NCI-H774 (cell line): ENCODE results near the gene TM4SF5.

Experiments
- DNase-seq: peaks from one replicate; lab custom pipeline; 2025; lab: John Stamatoyannopoulos, UW

Gene TM4SF5

GRCh38 chr17:4771519-4772234, at the start of gene TM4SF5:
TM4SF5 (plus strand) TSS chr17:4771886; CDS start chr17:4771923, 37 bp downstream.
- DNase-seq, result no peak

- no peak for DNase-seq
Observed at GRCh38 chr17:4722678-4723240, 48.9 kb upstream of the TM4SF5 start.

- DNase-seq, result no peak
Observed at GRCh38 chr17:4724650-4725049, 47.0 kb upstream of the TM4SF5 start.

GRCh38 chr17:4725646-4726310, 45.9 kb upstream of the TM4SF5 start:
- no peak for DNase-seq

- no peak for DNase-seq
Observed at GRCh38 chr17:4728124-4728523, 43.6 kb upstream of the TM4SF5 start.

- no peak for DNase-seq
Observed at GRCh38 chr17:4733073-4733531, 38.6 kb upstream of the TM4SF5 start.

- DNase-seq, result no peak
Observed at GRCh38 chr17:4734857-4735475, 36.7 kb upstream of the TM4SF5 start.

GRCh38 chr17:4735876-4736651, 35.6 kb upstream of the TM4SF5 start:
- no peak for DNase-seq

GRCh38 chr17:4738136-4739121, 33.3 kb upstream of the TM4SF5 start:
- no peak for DNase-seq

GRCh38 chr17:4739122-4740024, 32.3 kb upstream of the TM4SF5 start, which contains the start of the genes CXCL16 and ZMYND15:
CXCL16 (minus strand) TSS chr17:4739928; CDS start chr17:4739339, 589 bp downstream.
ZMYND15 (plus strand) TSS chr17:4739833; CDS start chr17:4740549, 716 bp downstream.
- no peak for DNase-seq

GRCh38 chr17:4740025-4740351, 31.7 kb upstream of the TM4SF5 start:
- no peak for DNase-seq

GRCh38 chr17:4740584-4740983, 31.1 kb upstream of the TM4SF5 start:
- DNase-seq, result no peak

GRCh38 chr17:4741544-4741943, 30.1 kb upstream of the TM4SF5 start:
- DNase-seq, result no peak

- no peak for DNase-seq
Observed at GRCh38 chr17:4742133-4742532, 29.6 kb upstream of the TM4SF5 start.

GRCh38 chr17:4742629-4743028, 29.1 kb upstream of the TM4SF5 start:
- no peak for DNase-seq

GRCh38 chr17:4743216-4743615, 28.5 kb upstream of the TM4SF5 start:
- DNase-seq, result no peak

GRCh38 chr17:4743898-4744297, 27.8 kb upstream of the TM4SF5 start:
- no peak for DNase-seq

GRCh38 chr17:4744999-4745969, 26.4 kb upstream of the TM4SF5 start:
- DNase-seq, result no peak
